GM20000 (cell line): Measurements from ENCODE around the gene PPIB.
A peak's percentile ranks its signal among the peaks of the same experiment; 100 is the strongest.

Experiments used
- DNase-seq: peaks from one replicate; pipeline ENCODE4 v3.0.0; 2012; ENCODE audit warnings: low spot score
- TF ChIP-seq, protein P1 (sequence below): IDR thresholded peaks from 2 replicates; pipeline ENCODE4 v1.5.1; 2012; ENCODE audit warnings: mild to moderate bottlenecking, control low read depth; ENCODE audit errors: extremely low read depth, missing control alignments

PPIB gene

DNA sequence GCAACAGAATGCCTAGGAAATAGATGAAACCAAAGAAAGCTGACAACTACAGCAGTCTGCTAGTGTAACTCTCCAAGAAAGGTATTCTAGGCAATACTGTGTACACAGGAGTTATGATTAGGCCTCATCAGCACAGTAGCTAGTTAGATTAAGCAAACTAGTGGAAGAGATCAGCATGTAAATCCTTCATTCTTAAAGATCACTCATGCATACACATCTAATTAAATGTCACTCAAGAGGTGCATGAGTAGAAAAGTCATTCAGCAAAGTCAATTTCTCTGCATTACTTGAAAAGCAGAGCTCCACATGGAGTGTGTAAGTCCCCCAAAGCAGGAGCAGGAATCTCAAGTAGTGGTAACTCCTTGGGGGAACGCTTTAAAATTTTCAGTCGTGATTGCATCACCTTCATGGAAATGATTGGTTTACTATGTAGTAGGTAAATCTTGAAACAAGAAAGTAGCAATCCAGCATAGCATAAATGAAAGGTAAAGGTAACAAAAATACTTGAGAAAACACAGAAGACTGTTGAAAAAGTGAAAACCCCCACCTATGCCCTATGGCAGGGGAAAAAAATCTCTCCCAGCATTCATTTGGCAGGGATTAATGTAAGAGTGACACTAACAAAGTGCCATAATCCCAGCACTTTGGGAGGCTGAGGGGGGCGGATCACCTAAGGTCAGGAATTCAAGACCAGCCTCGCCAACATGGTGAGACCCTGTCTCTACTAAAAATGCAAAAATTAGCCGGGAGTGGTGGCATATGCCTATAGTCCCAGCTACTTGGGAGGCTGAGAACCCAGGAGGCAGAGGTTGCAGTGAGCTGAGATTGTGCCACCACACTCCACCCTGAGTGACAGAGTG, 29.4 kb upstream of the PPIB start:
- no peak for DNase-seq
- TF ChIP-seq, protein P1, sequence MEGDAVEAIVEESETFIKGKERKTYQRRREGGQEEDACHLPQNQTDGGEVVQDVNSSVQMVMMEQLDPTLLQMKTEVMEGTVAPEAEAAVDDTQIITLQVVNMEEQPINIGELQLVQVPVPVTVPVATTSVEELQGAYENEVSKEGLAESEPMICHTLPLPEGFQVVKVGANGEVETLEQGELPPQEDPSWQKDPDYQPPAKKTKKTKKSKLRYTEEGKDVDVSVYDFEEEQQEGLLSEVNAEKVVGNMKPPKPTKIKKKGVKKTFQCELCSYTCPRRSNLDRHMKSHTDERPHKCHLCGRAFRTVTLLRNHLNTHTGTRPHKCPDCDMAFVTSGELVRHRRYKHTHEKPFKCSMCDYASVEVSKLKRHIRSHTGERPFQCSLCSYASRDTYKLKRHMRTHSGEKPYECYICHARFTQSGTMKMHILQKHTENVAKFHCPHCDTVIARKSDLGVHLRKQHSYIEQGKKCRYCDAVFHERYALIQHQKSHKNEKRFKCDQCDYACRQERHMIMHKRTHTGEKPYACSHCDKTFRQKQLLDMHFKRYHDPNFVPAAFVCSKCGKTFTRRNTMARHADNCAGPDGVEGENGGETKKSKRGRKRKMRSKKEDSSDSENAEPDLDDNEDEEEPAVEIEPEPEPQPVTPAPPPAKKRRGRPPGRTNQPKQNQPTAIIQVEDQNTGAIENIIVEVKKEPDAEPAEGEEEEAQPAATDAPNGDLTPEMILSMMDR, result no peak

DNA sequence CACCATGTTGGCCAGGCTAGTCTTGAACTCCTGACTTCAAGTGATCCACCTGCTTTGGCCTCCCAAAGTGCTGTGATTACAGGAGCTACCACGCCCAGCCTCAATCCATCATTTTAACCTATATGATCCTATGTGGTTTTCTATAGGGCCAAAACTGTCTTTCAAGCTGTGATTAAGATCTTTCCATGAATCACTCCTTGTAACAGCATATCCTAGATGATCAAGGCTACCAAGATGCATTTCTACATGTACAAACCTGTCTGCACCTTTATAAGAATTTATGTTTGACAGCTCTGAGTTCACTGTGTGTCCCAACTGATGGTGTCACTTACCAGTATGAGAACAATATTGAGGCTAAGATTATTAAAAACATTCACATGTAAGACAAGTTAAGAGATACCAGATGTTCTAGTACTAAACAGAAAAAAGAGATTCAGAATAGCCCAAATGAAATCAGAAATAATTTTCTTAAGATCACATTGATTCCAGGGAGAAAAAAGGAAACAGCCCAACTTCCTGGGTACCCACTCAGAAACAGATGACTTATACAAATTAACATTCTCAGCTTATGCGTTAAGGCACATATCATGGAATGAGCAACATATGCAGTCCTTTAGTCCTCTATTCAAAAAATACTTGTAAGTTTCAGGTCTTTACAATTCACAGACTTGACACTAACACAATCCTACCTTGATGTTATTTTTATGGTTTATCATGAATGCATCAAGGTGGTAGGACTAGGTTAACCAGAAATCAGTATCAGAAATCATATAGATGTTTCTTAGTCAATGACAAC, 24.8 kb upstream of the PPIB start:
- TF ChIP-seq, protein P1, result no peak
- DNase-seq, result no peak

DNA sequence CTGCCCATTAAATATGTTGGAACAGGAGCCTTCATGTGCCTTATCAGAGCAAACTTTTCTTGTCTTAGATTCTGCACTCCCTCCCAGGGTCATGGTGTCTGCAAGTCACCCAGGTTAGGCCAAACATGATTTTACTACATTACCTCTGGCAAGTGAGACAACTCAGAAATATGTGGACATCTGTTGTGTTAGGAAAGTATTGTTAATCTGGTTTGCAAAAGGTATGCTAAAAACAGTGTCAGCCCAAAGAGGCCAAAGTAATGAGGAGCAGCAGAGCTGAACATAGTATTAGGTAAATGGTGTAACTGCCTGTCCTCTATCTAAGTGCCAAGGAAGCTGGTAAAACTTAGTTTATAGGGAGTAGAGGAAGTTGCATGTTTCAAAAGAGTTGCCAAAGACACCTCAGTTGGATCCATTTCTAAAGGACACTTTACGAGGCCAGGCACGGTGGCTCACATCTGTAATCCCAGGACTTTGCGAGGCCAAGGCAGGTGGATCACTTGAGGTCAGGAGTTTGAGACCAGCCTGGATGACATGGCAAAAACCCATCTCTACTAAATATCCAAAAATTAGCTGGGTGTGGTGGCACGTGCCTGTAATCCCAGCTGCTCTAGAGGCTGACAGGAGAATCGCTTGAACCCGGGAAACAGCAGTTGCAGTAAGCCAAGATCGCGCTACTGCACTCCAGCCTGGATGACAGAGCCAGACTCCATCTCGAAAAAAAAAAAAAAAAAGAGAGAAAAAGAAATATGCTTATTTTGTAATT, 22.5 kb upstream of the PPIB start:
- DNase-seq, result no peak
- TF ChIP-seq, protein P1, result no peak

DNA sequence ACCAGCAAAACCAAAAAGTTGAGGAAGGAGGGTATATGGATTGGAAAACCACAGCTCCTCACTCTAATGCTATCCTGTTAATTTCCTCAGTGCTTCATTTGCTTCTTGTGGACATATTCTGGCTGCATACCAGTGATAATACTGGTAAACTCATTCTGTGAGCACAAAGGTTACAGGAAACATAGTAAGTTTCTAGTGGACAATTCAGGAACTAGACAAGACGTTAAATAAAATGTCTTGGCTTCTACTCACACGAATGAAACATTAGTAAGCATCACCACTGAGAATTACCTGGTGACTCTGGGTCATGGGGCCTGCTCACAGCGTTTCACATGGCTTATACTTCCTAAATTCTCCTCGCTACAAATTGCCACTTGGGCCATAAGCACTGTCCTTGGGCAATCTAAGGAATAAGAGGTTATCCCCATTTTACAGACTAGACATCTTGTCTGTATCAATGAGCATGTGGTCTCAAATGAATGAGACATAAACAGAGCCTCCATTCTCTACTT, 20.1 kb upstream of the PPIB start:
- TF ChIP-seq, protein P1, result no peak
- DNase-seq, result no peak

DNA sequence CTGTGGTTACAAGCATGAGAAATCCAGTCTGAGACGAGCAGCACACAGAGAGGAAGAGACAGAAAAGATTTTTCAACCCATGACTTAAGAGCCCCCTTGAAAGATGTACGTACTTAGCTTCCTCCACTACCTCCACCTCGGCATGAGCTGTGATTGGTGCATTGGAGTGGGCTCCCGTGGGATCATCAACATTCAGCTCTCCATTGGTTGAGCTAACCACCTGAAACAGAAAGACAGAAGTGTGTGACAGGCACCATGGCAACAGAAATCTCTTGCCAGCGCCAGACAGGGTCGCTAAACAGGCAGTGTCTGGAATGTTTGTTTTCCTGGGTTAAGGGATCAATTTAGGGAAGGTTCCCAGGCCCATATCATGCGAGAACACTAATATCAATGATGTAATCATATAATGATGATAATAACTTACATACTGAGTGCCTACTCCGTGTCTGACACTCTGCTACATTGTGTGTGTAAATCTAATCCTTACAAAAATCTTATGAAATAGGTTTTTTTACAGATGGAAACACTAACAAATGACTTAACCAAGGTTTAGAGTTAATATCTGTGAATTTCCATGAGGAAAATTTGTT, 17.5 kb upstream of the PPIB start:
- peak; percentile 69 for DNase-seq
- TF ChIP-seq, protein P1, result no peak

DNA sequence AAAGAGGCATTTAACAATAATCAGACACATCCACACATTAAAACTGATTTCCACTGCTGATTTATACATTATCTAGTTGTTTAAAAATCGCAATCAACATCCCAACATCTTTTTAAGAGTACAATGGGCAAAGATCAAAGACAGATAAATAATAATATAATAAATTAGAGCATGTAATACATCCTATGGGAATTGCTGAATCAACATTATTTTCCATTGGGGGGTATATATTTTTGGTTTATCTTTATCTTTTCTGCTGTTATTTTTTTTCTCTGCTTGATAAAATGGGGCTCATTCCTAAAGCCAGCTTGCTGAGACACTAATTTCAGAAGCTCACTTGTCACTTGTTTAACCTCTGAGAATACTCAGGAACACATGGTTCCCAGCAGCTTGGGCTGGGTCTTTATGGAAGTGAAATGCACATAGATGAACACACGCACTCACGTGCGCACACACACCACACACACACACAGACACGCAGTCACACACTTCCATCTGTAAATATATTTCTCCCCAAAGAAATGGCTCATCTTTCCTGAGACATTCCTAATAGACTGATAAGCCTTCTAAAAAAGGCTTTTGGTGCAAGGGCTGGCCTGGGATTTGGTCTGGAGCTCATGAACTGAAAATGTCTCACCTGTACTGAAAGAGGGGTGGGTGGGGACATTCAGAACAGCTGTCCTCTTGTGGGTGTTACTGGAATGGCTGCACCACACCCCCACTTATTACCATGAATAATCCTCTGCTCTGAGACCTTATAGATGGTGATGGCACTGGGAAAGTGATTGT, 3.5 kb upstream of the PPIB start:
- DNase-seq, result no peak

More for the DNA sequence above, 3.5 kb upstream of the PPIB start:
- TF ChIP-seq, protein P1, result no peak
